Ovary (tissue), 9 donors: ENCODE results near the gene CARD10. TPM values are rescaled to one million over a fixed set of nuclear protein-coding genes. Genes with fewer than 3 reads are reported as not detected.

Source experiments
- DNase-seq, 5 donors: peaks; one replicate each; pipeline ENCODE4 v3.0.0-alpha.2; 2019 to 2020
- H3K27ac ChIP-seq, 2 donors: fragments of 200-600 bp; one replicate each; pipeline versions ENCODE4 v1.5.1 to v1.8.0; 2019 to 2022
- H3K27me3 ChIP-seq: fragments of 200-600 bp; one replicate; pipeline ENCODE4 v1.8.0; 2022
- H3K36me3 ChIP-seq: fragments of 200-600 bp; sonication (generic); one replicate; pipeline ENCODE4 v1.5.1; 2019
- H3K4me1 ChIP-seq: one replicate; pipeline ENCODE4 v1.8.1; 2013; ENCODE audit warnings: mild to moderate bottlenecking, moderate library complexity; ENCODE audit not compliant: insufficient read depth
- H3K4me3 ChIP-seq: fragments of 200-600 bp; sonication (generic); one replicate; pipeline ENCODE4 v1.5.1; 2017
- H3K9me3 ChIP-seq, 2 donors: fragments of 200-600 bp in 1 of 2; sonication (generic) in 1 of 2; one replicate each; pipeline versions ENCODE4 v1.5.1 to v1.8.1; 2013 to 2019; ENCODE audit warnings: mild to moderate bottlenecking in 1 of 2, moderate library complexity in 1 of 2
- EP300 ChIP-seq: sonication (generic); formaldehyde crosslinking; IDR thresholded peaks from one replicate; pipeline ENCODE4 v1.6.1; 2017; ENCODE audit warnings: antibody characterized with exemption
- POLR2A ChIP-seq: fragments of 450-650 bp; IDR thresholded peaks from one replicate; pipeline ENCODE4 v1.6.1; 2017; ENCODE audit warnings: antibody characterized with exemption, mild to moderate bottlenecking, moderate library complexity
- WGBS, 3 donors: extraction: QIAGEN DNeasy Blood & Tissue Kit in 1 of 3; methylation state at CpG; one replicate each; pipeline versions ENCODE4 v1.1.5 to v1.1.7; 2013 to 2017; 5-methylcytosine and 5-hydroxymethylcytosine counted together
- intact Hi-C, 4 donors: fragments of 100-400 bp; cut with DNase I; formaldehyde crosslinking; loops; one replicate each; pipeline versions ENCODE4 v1.11.0 to v1.15.1; 2022 to 2023
- polyA plus RNA-seq, 2 donors: library from polyadenylated mRNA; stranded (reverse); fragments of 200-250 nt in 1 of 2; fragments of 350-450 nt in 1 of 2; fragmentation: Illumina TruSeq in 1 of 2; extraction: RNeasy Lipid Tissue Mini Kit (QIAGEN cat#74804) in 1 of 2; gene quantifications; one replicate each; pipeline ENCODE4 v1.2.3, GENCODE V29; 2013 to 2014
- total RNA-seq, 7 donors: library from RNA; depleted of rRNA in 2 of 7; stranded (reverse); fragments of >200 nt in 2 of 7; fragmentation: NEBNext Ultra II Directional in 3 of 7; extraction: Animal tissue kit (Norgen Biotek cat#: 25700) in 3 of 7; gene quantifications; one replicate each; pipeline versions ENCODE4 v1.1.0 to v1.2.4, GENCODE V29; 2016 to 2023
- TF ChIP-seq, protein P1 (sequence below), 3 donors: fragments of 450-650 bp in 2 of 3; fragments of 200-600 bp in 1 of 3; IDR thresholded peaks; one replicate each; pipeline versions ENCODE4 v1.5.1 to v1.8.0; 2016 to 2022; ENCODE audit warnings: antibody characterized with exemption in 3 of 3, mild to moderate bottlenecking in 1 of 3
- donor health status: DM: no; HTN: no; CAD: no; lungs with moderate emphysema.
- donor health status: DM: no; HTN: no; CAD: no.
- donor health status: Bipolar disorder and iron deficiency.
- donor health status: DM: yes; HTN: yes; CAD: no.
- donor health status: DM: no; HTN: no; CAD: no.
- donor health status: DM: yes; HTN: yes; CAD: no.

The CARD10 gene
- total and polyA plus RNA-seq, 9 donors: 0.72 to 13.6 (median 9.6) TPM

DNA sequence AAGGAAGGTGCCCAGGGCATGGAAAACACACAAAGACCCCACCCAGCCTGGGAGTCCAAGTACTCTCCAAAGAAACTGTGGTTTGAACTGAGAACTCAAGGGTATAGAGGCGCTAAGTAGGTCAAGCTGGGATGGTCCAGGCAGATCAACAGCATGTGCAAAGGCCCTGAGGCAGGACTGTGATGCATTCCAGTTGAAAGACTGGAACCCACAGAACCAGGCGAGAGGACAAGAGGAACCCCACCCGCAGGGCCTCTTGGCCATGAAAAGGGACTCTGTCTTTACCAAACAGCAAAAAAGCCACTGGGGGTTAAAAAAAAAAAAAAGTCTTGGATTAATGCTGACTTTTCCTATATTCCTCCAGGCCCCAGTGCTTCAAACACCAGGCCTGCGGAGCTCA is 14.3 kb downstream of the CARD10 start:
- 97 to 99% (median 98%) methylated on average over 4 of the region's 4 CpGs for WGBS, 3 donors
- Histone ChIP-seq H3K4me3 (no peak overlapping the region), H3K36me3 (no peaks in the 10 kb centered on the region), H3K9me3 (no peaks in the 10 kb centered on the region), H3K27me3 (no peaks in the 10 kb centered on the region), H3K27ac (no peak overlapping the region), H3K4me1 (peaks cover 16% of the 10 kb centered on the region)
- TF ChIP-seq POLR2A (no peak), EP300 (no peak)
- TF ChIP-seq, protein P1, sequence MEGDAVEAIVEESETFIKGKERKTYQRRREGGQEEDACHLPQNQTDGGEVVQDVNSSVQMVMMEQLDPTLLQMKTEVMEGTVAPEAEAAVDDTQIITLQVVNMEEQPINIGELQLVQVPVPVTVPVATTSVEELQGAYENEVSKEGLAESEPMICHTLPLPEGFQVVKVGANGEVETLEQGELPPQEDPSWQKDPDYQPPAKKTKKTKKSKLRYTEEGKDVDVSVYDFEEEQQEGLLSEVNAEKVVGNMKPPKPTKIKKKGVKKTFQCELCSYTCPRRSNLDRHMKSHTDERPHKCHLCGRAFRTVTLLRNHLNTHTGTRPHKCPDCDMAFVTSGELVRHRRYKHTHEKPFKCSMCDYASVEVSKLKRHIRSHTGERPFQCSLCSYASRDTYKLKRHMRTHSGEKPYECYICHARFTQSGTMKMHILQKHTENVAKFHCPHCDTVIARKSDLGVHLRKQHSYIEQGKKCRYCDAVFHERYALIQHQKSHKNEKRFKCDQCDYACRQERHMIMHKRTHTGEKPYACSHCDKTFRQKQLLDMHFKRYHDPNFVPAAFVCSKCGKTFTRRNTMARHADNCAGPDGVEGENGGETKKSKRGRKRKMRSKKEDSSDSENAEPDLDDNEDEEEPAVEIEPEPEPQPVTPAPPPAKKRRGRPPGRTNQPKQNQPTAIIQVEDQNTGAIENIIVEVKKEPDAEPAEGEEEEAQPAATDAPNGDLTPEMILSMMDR (IDR thresholded peaks at IDR 0.05): no peak
- intact Hi-C loops: no loop called here
- no peak for DNase-seq

- TF ChIP-seq POLR2A (no peak), EP300 (no peak)
- TF ChIP-seq, protein P1 (IDR thresholded peaks at IDR 0.05): no peak
- peaks cover 16% of the 10 kb centered on the region for H3K4me1 ChIP-seq
- no peak for DNase-seq
- no peak overlapping the region for H3K4me3 ChIP-seq
- intact Hi-C loops: no loop called here
- no peaks in the 10 kb centered on the region for H3K27me3 ChIP-seq
- H3K27ac ChIP-seq: no peak overlapping the region
- whole genome bisulfite sequencing, 3 donors: 78 to 82% (median 81%) methylated on average over 11 of the region's 11 CpGs
- H3K9me3 ChIP-seq: no peaks in the 10 kb centered on the region
- H3K36me3 ChIP-seq: no peaks in the 10 kb centered on the region
Observed at GRCh38 chr22:37503850-37504249, 15.4 kb downstream of the CARD10 start.

GRCh38 chr22:37503183-37503683 is 16.0 kb downstream of the CARD10 start:
- WGBS, 3 donors: 92 to 99% (median 94%) methylated on average over 3 of the region's 3 CpGs
- DNase-seq: no peak
- Histone ChIP-seq H3K36me3 (no peaks in the 10 kb centered on the region), H3K9me3 (no peaks in the 10 kb centered on the region), H3K4me3 (no peak overlapping the region), H3K27ac (no peak overlapping the region), H3K4me1 (peaks cover 16% of the 10 kb centered on the region), H3K27me3 (no peaks in the 10 kb centered on the region)
- TF ChIP-seq, protein P1 (IDR thresholded peaks at IDR 0.05): no peak
- no peak for TF ChIP-seq EP300
- TF ChIP-seq POLR2A: no peak
- intact Hi-C loops: no loop called here

DNA sequence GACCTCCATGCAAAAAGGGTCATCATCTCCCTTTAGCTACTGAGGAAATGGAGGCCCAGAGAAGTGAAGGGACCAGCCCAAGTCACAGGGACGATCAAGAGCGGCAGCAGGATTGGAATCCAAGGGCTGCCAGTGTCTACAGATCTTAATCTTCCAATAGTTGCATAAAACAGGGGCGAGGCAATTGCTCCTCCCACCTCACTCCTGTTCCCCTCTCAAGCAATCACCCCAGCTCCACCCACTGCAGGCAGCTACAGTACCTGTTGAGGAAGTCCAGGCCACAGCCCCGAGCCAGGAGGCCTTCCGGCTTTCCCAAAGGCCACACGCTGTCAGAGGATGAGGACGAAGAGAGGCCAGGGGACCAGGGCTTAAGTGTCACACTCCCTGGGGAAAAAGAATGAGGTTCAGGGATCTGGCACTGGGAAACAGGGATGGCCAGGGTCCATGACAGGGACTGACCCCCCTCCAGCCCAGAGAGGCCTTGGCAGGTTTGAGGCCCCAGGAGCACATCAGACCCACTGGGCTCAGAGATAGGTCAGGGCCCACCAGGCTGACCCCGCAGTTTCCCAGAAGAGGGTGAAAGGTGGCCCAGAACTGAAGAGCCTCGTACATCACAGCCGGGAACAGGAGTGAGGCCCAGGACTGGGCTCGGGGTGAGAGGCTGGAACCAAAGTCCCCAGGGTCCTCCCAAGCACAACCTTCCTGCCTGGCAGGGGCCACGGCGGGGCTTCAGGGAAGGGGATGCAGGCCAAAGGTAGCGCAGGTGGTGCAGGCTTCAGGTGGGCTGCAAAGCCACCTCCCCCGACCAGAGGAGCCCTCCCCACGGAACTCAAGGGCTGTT is 16.7 kb downstream of the CARD10 start:
- peaks cover 16% of the 10 kb centered on the region for H3K4me1 ChIP-seq
- H3K4me3 ChIP-seq: no peak overlapping the region
- DNase-seq: no peak
- H3K9me3 ChIP-seq: no peaks in the 10 kb centered on the region
- H3K36me3 ChIP-seq: no peaks in the 10 kb centered on the region
- WGBS, 3 donors: 83 to 91% (median 89%) methylated on average over 16 of the region's 16 CpGs
- no peak for TF ChIP-seq POLR2A
- TF ChIP-seq, protein P1 (IDR thresholded peaks at IDR 0.05): no peak
- TF ChIP-seq EP300: no peak
- H3K27ac ChIP-seq: no peak overlapping the region
- intact Hi-C loops: no loop called here
- no peaks in the 10 kb centered on the region for H3K27me3 ChIP-seq
